DOHH2 (cell line): Measurements from ENCODE around the gene CARS2.

Source experiments
- H3F3A ChIP-seq: fragments of 200-600 bp; sonication (generic), shearing (Covaris generic); 2 replicates; pipeline ENCODE4 v1.6.0; 2016; ENCODE audit warnings: antibody characterized with exemption, mild to moderate bottlenecking; ENCODE audit not compliant: control insufficient read depth, insufficient read depth
- H3K27ac ChIP-seq: fragments of 200-600 bp; sonication (generic); 2 replicates; pipeline ENCODE4 v1.5.1; 2014; ENCODE audit warnings: low read depth, mild to moderate bottlenecking, low read length, moderate library complexity
- H3K27me3 ChIP-seq: fragments of 200-600 bp; sonication (generic); 2 replicates; pipeline ENCODE4 v1.6.1; 2014; ENCODE audit warnings: mild to moderate bottlenecking, low read length, mixed read lengths; ENCODE audit not compliant: control insufficient read depth
- H3K36me3 ChIP-seq: fragments of 200-600 bp; sonication (generic); 2 replicates; pipeline ENCODE4 v1.6.1; 2014; ENCODE audit warnings: mild to moderate bottlenecking, low read length, moderate library complexity, mixed read lengths; ENCODE audit not compliant: control insufficient read depth
- H3K4me1 ChIP-seq: fragments of 200-600 bp; sonication (generic); 2 replicates; pipeline ENCODE4 v1.6.1; 2014; ENCODE audit warnings: mild to moderate bottlenecking, low read length, mixed read lengths; ENCODE audit not compliant: control insufficient read depth
- H3K4me2 ChIP-seq: fragments of 200-600 bp; sonication (generic); 2 replicates; pipeline ENCODE4 v1.6.0; 2014; ENCODE audit warnings: mild to moderate bottlenecking, low read length, moderate library complexity
- H3K4me3 ChIP-seq: fragments of 200-600 bp; sonication (generic); 2 replicates; pipeline ENCODE4 v1.5.1; 2014; ENCODE audit warnings: mild to moderate bottlenecking, low read length, mixed read lengths
- H3K79me2 ChIP-seq: fragments of 200-600 bp; sonication (generic); 2 replicates; pipeline ENCODE4 v1.6.1; 2014; ENCODE audit warnings: mild to moderate bottlenecking, low read length, mixed read lengths; ENCODE audit not compliant: control insufficient read depth
- H3K9me2 ChIP-seq: fragments of 200-600 bp; sonication (generic); replicated peaks from 2 replicates; pipeline ENCODE4 v1.6.1; 2014; ENCODE audit warnings: mild to moderate bottlenecking, low read length, mixed read lengths; ENCODE audit not compliant: control insufficient read depth
- H3K9me3 ChIP-seq: fragments of 200-600 bp; sonication (generic); 2 replicates; pipeline ENCODE4 v1.6.1; 2014; ENCODE audit warnings: antibody characterized with exemption, low read length, mixed read lengths; ENCODE audit not compliant: control insufficient read depth, insufficient read depth
- H4K20me1 ChIP-seq: fragments of 200-600 bp; sonication (generic); 2 replicates; pipeline ENCODE4 v1.6.0; 2014; ENCODE audit warnings: low read depth, mild to moderate bottlenecking, antibody characterized with exemption, low read length, moderate library complexity; ENCODE audit not compliant: control insufficient read depth, insufficient read depth
- CTCF ChIP-seq: fragments of 200-600 bp; sonication (generic); IDR thresholded peaks from one replicate; pipeline ENCODE4 v1.5.1; 2014; ENCODE audit warnings: antibody characterized with exemption, mild to moderate bottlenecking, low read depth, low read length; ENCODE audit not compliant: poor library complexity, severe bottlenecking
- EZH2phosphoT487 ChIP-seq: fragments of 200-600 bp; sonication (generic); IDR thresholded peaks from 2 replicates; pipeline ENCODE4 v1.6.1; 2017; ENCODE audit warnings: borderline replicate concordance, mild to moderate bottlenecking, antibody characterized with exemption, low read length, moderate library complexity, mixed read lengths

Gene CARS2

GRCh38 chr13:110652764-110653163, 53.2 kb downstream of the CARS2 start:
- Histone ChIP-seq H3K36me3 (peaks cover 40% of the 10 kb centered on the region), H3F3A (no peaks in the 10 kb centered on the region), H4K20me1 (no peaks in the 10 kb centered on the region), H3K9me2 (no peaks in the 10 kb centered on the region), H3K27me3 (no peaks in the 10 kb centered on the region), H3K27ac (no peak overlapping the region), H3K4me1 (no peaks in the 10 kb centered on the region), H3K4me2 (no peak overlapping the region), H3K4me3 (no peak overlapping the region), H3K9me3 (no peaks in the 10 kb centered on the region), H3K79me2 (no peaks in the 10 kb centered on the region)
- TF ChIP-seq EZH2phosphoT487, result no peak
- TF ChIP-seq CTCF, result no peak

GRCh38 chr13:110652231-110652730, 53.6 kb downstream of the CARS2 start:
- Histone ChIP-seq H3K36me3 (peaks cover 38% of the 10 kb centered on the region), H3K27ac (no peak overlapping the region), H3K4me1 (no peaks in the 10 kb centered on the region), H3K9me2 (no peaks in the 10 kb centered on the region), H3K4me2 (no peak overlapping the region), H3K9me3 (no peaks in the 10 kb centered on the region), H3K27me3 (no peaks in the 10 kb centered on the region), H3K4me3 (no peak overlapping the region), H3K79me2 (no peaks in the 10 kb centered on the region), H4K20me1 (no peaks in the 10 kb centered on the region), H3F3A (no peaks in the 10 kb centered on the region)
- TF ChIP-seq EZH2phosphoT487 (no peak), CTCF (no peak)

- H3K27ac ChIP-seq, result no peak overlapping the region
- H3K4me1 ChIP-seq, result no peaks in the 10 kb centered on the region
- no peaks in the 10 kb centered on the region for H3K27me3 ChIP-seq
- H3K36me3 ChIP-seq, result peaks cover 38% of the 10 kb centered on the region
- H3K4me3 ChIP-seq, result no peak overlapping the region
- no peaks in the 10 kb centered on the region for H3K79me2 ChIP-seq
- no peaks in the 10 kb centered on the region for H3F3A ChIP-seq
- no peaks in the 10 kb centered on the region for H4K20me1 ChIP-seq
- H3K9me3 ChIP-seq, result no peaks in the 10 kb centered on the region
- no peak overlapping the region for H3K4me2 ChIP-seq
- TF ChIP-seq CTCF (no peak), EZH2phosphoT487 (no peak)
- H3K9me2 ChIP-seq, result no peaks in the 10 kb centered on the region
Measured at GRCh38 chr13:110651726-110652230, 54.1 kb downstream of the CARS2 start.
